Glutamatergic neuron (in vitro differentiated cells): Measurements from ENCODE around the gene TSC22D2. TPM values are rescaled to one million over a fixed set of nuclear protein-coding genes. Genes with fewer than 3 reads are reported as not detected.

Experiments
- DNase-seq: peaks from one replicate; pipeline ENCODE4 v3.0.0; 2022
- H3K27ac Mint-ChIP-seq: one replicate; pipeline ENCODE4 v1.8.0; 2020; ENCODE audit warnings: mild to moderate bottlenecking, mixed read lengths, inconsistent platforms; ENCODE audit not compliant: unreplicated experiment
- H3K27me3 Mint-ChIP-seq: one replicate; pipeline ENCODE4 v1.8.0; 2020; ENCODE audit warnings: mild to moderate bottlenecking, moderate library complexity, mixed read lengths, inconsistent platforms; ENCODE audit not compliant: unreplicated experiment
- H3K36me3 Mint-ChIP-seq: one replicate; pipeline ENCODE4 v1.8.0; 2020; ENCODE audit warnings: mild to moderate bottlenecking, mixed read lengths, inconsistent platforms; ENCODE audit not compliant: unreplicated experiment
- H3K4me1 Mint-ChIP-seq: one replicate; pipeline ENCODE4 v1.8.0; 2020; ENCODE audit warnings: mild to moderate bottlenecking, low read depth, mixed read lengths, inconsistent platforms; ENCODE audit not compliant: unreplicated experiment
- H3K4me3 Mint-ChIP-seq: one replicate; pipeline ENCODE4 v1.8.0; 2020; ENCODE audit warnings: mild to moderate bottlenecking, mixed read lengths, inconsistent platforms; ENCODE audit not compliant: unreplicated experiment
- H3K9me3 Mint-ChIP-seq: one replicate; pipeline ENCODE4 v1.8.0; 2020; ENCODE audit warnings: mild to moderate bottlenecking, moderate library complexity, mixed read lengths, inconsistent platforms; ENCODE audit not compliant: unreplicated experiment
- total RNA-seq: library from RNA; stranded (reverse); fragmentation: NEBNext Ultra II Directional; extraction: Animal tissue kit (Norgen Biotek cat#: 25700); gene quantifications from one replicate; pipeline ENCODE4 v1.2.1, GENCODE V29; 2021; ENCODE audit not compliant: unreplicated experiment
- TF ChIP-seq, protein P1 (sequence below): fragments of 200-600 bp; sonication (generic); IDR thresholded peaks from one replicate; pipeline ENCODE4 v1.5.0; 2021; ENCODE audit not compliant: partially characterized antibody, unreplicated experiment

Gene TSC22D2
- total RNA-seq, 1 donor from 2014 or later = 87.3 TPM

DNA sequence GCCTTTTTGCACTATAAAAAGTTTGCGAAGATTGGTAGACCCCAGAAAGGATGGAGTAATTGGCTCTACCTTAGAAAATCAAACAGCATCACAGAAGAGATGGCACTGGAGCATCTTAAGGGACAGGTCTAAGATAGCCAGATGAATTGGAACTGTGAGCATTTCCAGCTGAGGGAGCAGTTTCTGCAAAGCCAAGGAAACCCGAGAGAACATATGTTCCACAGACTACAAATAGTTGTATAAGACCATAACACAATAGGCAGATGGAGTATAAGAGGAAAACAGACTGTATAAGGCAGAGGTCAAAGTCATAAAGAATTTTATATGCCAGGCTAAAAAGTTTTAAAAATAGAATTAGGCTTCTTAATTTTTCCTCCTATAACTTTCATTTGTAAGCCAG, 46.0 kb downstream of the TSC22D2 start:
- H3K4me3 Mint-ChIP-seq = no peak overlapping the region
- TF ChIP-seq, protein P1, sequence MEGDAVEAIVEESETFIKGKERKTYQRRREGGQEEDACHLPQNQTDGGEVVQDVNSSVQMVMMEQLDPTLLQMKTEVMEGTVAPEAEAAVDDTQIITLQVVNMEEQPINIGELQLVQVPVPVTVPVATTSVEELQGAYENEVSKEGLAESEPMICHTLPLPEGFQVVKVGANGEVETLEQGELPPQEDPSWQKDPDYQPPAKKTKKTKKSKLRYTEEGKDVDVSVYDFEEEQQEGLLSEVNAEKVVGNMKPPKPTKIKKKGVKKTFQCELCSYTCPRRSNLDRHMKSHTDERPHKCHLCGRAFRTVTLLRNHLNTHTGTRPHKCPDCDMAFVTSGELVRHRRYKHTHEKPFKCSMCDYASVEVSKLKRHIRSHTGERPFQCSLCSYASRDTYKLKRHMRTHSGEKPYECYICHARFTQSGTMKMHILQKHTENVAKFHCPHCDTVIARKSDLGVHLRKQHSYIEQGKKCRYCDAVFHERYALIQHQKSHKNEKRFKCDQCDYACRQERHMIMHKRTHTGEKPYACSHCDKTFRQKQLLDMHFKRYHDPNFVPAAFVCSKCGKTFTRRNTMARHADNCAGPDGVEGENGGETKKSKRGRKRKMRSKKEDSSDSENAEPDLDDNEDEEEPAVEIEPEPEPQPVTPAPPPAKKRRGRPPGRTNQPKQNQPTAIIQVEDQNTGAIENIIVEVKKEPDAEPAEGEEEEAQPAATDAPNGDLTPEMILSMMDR = no peak
- no peaks in the 10 kb centered on the region for H3K36me3 Mint-ChIP-seq
- H3K4me1 Mint-ChIP-seq = peaks cover 10% of the 10 kb centered on the region
- H3K9me3 Mint-ChIP-seq = no peaks in the 10 kb centered on the region
- DNase-seq = no peak
- peak overlapping the region; percentile 13 for H3K27ac Mint-ChIP-seq
- no peaks in the 10 kb centered on the region for H3K27me3 Mint-ChIP-seq

GRCh38 chr3:150454622-150455021, 46.5 kb downstream of the TSC22D2 start:
- TF ChIP-seq, protein P1 = no peak
- no peaks in the 10 kb centered on the region for H3K9me3 Mint-ChIP-seq
- H3K27me3 Mint-ChIP-seq = no peaks in the 10 kb centered on the region
- no peak for DNase-seq
- H3K4me1 Mint-ChIP-seq = peaks cover 9% of the 10 kb centered on the region
- no peak overlapping the region for H3K4me3 Mint-ChIP-seq
- H3K27ac Mint-ChIP-seq = no peak overlapping the region
- H3K36me3 Mint-ChIP-seq = no peaks in the 10 kb centered on the region

GRCh38 chr3:150455341-150455740, 47.2 kb downstream of the TSC22D2 start:
- no peak for DNase-seq
- no peaks in the 10 kb centered on the region for H3K9me3 Mint-ChIP-seq
- H3K4me1 Mint-ChIP-seq = peaks cover 9% of the 10 kb centered on the region
- no peaks in the 10 kb centered on the region for H3K27me3 Mint-ChIP-seq
- no peaks in the 10 kb centered on the region for H3K36me3 Mint-ChIP-seq
- no peak overlapping the region for H3K27ac Mint-ChIP-seq
- TF ChIP-seq, protein P1 = no peak
- no peak overlapping the region for H3K4me3 Mint-ChIP-seq

- peaks cover 7% of the 10 kb centered on the region for H3K4me1 Mint-ChIP-seq
- TF ChIP-seq, protein P1 = no peak
- no peak overlapping the region for H3K27ac Mint-ChIP-seq
- no peaks in the 10 kb centered on the region for H3K36me3 Mint-ChIP-seq
- DNase-seq = no peak
- no peak overlapping the region for H3K4me3 Mint-ChIP-seq
- no peaks in the 10 kb centered on the region for H3K27me3 Mint-ChIP-seq
- no peaks in the 10 kb centered on the region for H3K9me3 Mint-ChIP-seq
Observed at GRCh38 chr3:150458001-150458400, 49.9 kb downstream of the TSC22D2 start.

DNA sequence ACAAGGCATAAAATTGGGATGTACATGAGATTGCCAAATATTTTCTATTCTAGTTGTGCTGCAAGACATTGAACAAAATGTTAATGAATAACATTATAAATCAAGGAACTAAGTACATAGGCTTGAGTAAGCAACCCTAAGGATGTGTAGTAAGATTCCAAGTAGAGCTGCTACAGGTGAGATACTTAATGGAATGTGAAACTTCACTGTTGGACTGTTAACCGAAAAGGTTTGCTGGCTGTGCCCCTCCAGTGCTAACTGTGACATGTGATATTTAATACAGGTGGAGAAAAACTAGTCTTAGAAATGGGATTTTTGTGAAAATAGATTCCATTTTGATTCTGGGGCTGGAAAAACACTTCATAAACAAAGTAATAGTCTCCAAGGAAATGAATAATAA, 52.4 kb downstream of the TSC22D2 start:
- TF ChIP-seq, protein P1 = no peak
- Mint-ChIP-seq H3K9me3 (no peaks in the 10 kb centered on the region), H3K4me3 (no peak overlapping the region), H3K4me1 (no peaks in the 10 kb centered on the region), H3K27ac (no peak overlapping the region), H3K27me3 (no peaks in the 10 kb centered on the region), H3K36me3 (no peaks in the 10 kb centered on the region)
- no peak for DNase-seq
